ENCODE results near the gene AP1M1. TPM values are rescaled to one million over a fixed set of nuclear protein-coding genes. Genes with fewer than 3 reads are reported as not detected.

The AP1M1 gene
- total RNA-seq, 5 donors from 2014 or later (not counting 1 experiment from before 2014, with no cell fraction given) = 94.9 to 171 (median 133) TPM

DNA sequence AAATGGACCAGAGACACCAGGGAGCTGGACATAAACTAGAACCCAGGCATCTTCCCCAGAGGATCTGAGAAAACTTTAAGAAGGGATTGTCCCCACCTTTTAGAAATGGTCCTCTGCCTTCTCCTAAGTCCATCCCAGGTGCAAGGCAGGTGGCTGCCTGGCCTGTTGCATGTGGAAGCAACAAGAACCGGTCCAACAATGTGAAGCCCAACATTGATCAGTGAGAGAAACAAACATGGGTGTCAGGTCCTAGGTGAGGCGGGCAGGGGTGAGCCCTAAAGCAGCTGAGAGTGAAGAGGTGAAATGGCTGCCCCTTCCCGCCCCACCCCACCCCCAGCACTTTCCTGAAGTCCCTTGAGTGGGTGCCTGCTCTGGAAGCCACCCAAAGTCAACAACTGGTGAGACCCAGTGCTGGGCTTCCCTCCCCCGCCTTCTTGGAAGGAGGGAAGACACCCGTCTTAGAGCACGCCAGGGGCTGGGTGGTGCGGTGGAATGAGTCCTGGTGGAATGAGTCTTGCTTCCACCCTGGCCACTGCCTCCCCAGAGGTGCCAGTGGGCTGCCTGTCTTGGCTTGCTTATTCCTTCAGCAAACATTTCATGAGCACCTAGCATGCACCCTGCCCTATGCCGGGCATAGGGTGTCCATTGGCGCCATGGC is 1.7 kb downstream of the AP1M1 start:
- 100% methylated on average over 2 of the region's 9 CpGs for WGBS (ENCODE audit: insufficient coverage)
- peak overlapping the region in 1 of 2 donors; percentile 32 for H3K4me3 ChIP-seq (ENCODE audit: control insufficient read depth in 1 of 2, extremely low read depth in 1 of 2, low read length in 1 of 2)
- H3K4me1 ChIP-seq (ENCODE audit: control insufficient read depth in 1 of 2, extremely low read depth in 1 of 2, insufficient read depth in 2 of 2, low read length in 2 of 2) = peaks cover 27 to 45% of the 10 kb centered on the region in 2 experiments
- H3K27me3 Mint-ChIP-seq = no peaks in the 10 kb centered on the region
- no peaks in the 10 kb centered on the region for H3K9me3 ChIP-seq
- CTCF ChIA-PET = no interaction called here
- ATAC-seq (replicated peaks in 1 of 4) (no peak), DNase-seq (no peak)
- H3K9me3 Mint-ChIP-seq = no peaks in the 10 kb centered on the region
- peak overlapping the region; percentile 66 to 85 for H3K27ac Mint-ChIP-seq
- H3K4me3 Mint-ChIP-seq = peak overlapping the region; percentile 71 to 81 (median 81)
- H3K27ac ChIP-seq (ENCODE audit: low read length) = no peak overlapping the region
- no peaks in the 10 kb centered on the region for H3K27me3 ChIP-seq (replicated peaks in 1 of 2; ENCODE audit: control insufficient read depth in 2 of 2, extremely low read depth in 1 of 2, insufficient read depth in 2 of 2, low read length in 1 of 2)
- peaks cover 21% of the 10 kb centered on the region for H3K36me3 Mint-ChIP-seq
- peaks cover 18 to 41% of the 10 kb centered on the region in 2 donors for H3K36me3 ChIP-seq (ENCODE audit: control insufficient read depth in 2 of 2, extremely low read depth in 1 of 2, insufficient read depth in 1 of 2, low read length in 1 of 2)
- peaks cover 48 to 52% (median 51%) of the 10 kb centered on the region in 3 donors for H3K4me1 Mint-ChIP-seq
- POLR2A ChIA-PET = no interaction called here

DNA sequence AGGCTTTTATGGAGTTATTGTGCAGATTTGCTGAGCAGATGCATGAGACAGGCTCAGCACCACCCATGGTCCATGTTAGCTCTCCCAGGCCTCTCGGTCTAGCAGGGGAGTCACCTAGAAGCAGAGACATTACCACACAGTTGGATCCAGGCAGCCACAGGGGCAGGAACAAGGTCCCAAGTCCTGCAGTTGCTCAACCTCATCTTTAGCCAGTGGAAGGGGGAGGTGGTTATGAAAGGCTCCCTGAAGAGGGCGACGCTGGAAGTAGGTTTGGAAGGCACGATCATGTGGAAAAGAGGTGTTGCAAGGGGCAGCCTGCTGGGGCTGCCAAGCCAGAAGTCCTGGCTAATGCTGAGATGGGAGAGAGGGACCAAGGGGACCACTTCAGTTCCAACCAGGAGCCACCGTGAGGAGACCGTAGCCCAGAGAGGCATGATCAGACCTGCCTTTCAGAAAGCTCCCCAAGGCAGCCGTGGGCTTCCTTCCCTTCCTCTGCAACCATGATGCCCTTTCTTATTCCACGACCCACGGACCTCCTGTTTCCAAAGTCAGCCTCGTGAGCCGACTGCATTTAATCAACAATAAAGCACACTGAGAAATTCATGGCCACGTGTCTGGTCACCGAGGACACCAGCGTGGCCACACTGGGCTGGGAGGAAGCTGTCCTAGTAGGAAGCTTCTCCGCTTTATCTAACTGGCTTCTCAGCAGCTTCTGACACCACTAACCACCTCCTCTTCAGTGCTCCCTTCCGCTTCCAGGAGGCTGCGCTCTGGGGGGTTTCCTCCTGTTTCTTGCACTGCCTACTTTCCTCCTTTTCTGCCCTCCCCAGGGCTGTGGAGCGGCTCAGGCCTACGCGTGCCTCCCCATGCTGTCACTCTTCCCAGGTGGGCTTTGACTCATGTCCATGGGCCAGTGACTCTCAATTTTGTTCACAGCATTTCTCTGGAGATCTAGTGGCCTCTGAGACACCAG is 2.6 kb downstream of the AP1M1 start:
- CTCF ChIA-PET = no interaction called here
- Histone ChIP-seq H3K27me3 (replicated peaks in 1 of 2; ENCODE audit: control insufficient read depth in 2 of 2, extremely low read depth in 1 of 2, insufficient read depth in 2 of 2, low read length in 1 of 2) (no peaks in the 10 kb centered on the region), H3K4me1 (ENCODE audit: control insufficient read depth in 1 of 2, extremely low read depth in 1 of 2, insufficient read depth in 2 of 2, low read length in 2 of 2) (peaks cover 27 to 45% of the 10 kb centered on the region in 2 experiments), H3K36me3 (ENCODE audit: control insufficient read depth in 2 of 2, extremely low read depth in 1 of 2, insufficient read depth in 1 of 2, low read length in 1 of 2) (peaks cover 19 to 48% of the 10 kb centered on the region in 2 donors), H3K4me3 (ENCODE audit: control insufficient read depth in 1 of 2, extremely low read depth in 1 of 2, low read length in 1 of 2) (no peak overlapping the region), H3K9me3 (no peaks in the 10 kb centered on the region), H3K27ac (ENCODE audit: low read length) (no peak overlapping the region)
- no peaks in the 10 kb centered on the region for H3K9me3 Mint-ChIP-seq
- POLR2A ChIA-PET = interaction anchor here in 1 of 2 donors (0.6 kb wide), 1 partner anchor 58 kb away, joined by 3 read pairs; no protein-coding TSS in a partner anchor
- DNase-seq (no peak), ATAC-seq (replicated peaks in 1 of 4) (no peak)
- H3K36me3 Mint-ChIP-seq = peaks cover 21% of the 10 kb centered on the region
- H3K27ac Mint-ChIP-seq = peak overlapping the region; percentile 61 to 71
- H3K4me3 Mint-ChIP-seq = peak overlapping the region; percentile 45 to 58 (median 46)
- H3K4me1 Mint-ChIP-seq = peaks cover 48 to 52% (median 51%) of the 10 kb centered on the region in 3 donors
- H3K27me3 Mint-ChIP-seq = no peaks in the 10 kb centered on the region
- 90% methylated on average over 17 of the region's 20 CpGs for WGBS (ENCODE audit: insufficient coverage)

DNA sequence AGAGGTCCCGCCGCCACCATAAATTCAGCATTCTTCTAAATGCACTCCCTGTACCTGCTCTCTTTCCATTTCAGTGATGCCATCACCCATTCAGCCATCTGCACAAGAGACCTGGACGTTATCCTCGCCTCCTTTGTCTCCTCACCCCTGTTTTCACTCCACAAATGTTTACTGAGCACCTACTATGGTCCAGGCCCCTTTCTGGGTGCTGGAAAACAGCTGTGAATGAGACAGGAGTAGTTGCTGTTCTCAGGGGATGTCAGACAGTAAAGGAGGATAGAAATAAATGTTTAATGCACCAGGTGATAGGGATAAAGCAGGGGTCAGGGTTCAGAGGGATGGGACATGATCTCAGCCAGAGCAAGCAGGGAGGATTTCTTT is 3.3 kb downstream of the AP1M1 start:
- H3K27me3 Mint-ChIP-seq = no peaks in the 10 kb centered on the region
- H3K27ac Mint-ChIP-seq = peak overlapping the region in 1 of 2 donors; percentile 71
- WGBS (ENCODE audit: insufficient coverage) = 95% methylated on average over 2 of the region's 4 CpGs
- H3K4me3 Mint-ChIP-seq = peak overlapping the region in 2 of 3 donors; percentile 46 to 58
- Histone ChIP-seq H3K27ac (ENCODE audit: low read length) (no peak overlapping the region), H3K4me3 (ENCODE audit: control insufficient read depth in 1 of 2, extremely low read depth in 1 of 2, low read length in 1 of 2) (no peak overlapping the region), H3K27me3 (replicated peaks in 1 of 2; ENCODE audit: control insufficient read depth in 2 of 2, extremely low read depth in 1 of 2, insufficient read depth in 2 of 2, low read length in 1 of 2) (no peaks in the 10 kb centered on the region), H3K36me3 (ENCODE audit: control insufficient read depth in 2 of 2, extremely low read depth in 1 of 2, insufficient read depth in 1 of 2, low read length in 1 of 2) (peaks cover 19 to 55% of the 10 kb centered on the region in 2 donors), H3K4me1 (ENCODE audit: control insufficient read depth in 1 of 2, extremely low read depth in 1 of 2, insufficient read depth in 2 of 2, low read length in 2 of 2) (peaks cover 27 to 45% of the 10 kb centered on the region in 2 experiments), H3K9me3 (no peaks in the 10 kb centered on the region)
- POLR2A ChIA-PET = interaction anchor here in 1 of 2 donors (0.6 kb wide), 1 partner anchor 59 kb away, joined by 3 read pairs; no protein-coding TSS in a partner anchor
- CTCF ChIA-PET = interaction anchor here in 1 of 2 donors (0.8 kb wide), 1 partner anchor 16 kb away, joined by 3 read pairs; the partner anchor contains the start of gene FAM32A
- DNase-seq (no peak), ATAC-seq (replicated peaks in 1 of 4) (no peak)
- no peaks in the 10 kb centered on the region for H3K9me3 Mint-ChIP-seq
- peaks cover 48 to 52% (median 51%) of the 10 kb centered on the region in 3 donors for H3K4me1 Mint-ChIP-seq
- H3K36me3 Mint-ChIP-seq = peaks cover 21% of the 10 kb centered on the region

DNA sequence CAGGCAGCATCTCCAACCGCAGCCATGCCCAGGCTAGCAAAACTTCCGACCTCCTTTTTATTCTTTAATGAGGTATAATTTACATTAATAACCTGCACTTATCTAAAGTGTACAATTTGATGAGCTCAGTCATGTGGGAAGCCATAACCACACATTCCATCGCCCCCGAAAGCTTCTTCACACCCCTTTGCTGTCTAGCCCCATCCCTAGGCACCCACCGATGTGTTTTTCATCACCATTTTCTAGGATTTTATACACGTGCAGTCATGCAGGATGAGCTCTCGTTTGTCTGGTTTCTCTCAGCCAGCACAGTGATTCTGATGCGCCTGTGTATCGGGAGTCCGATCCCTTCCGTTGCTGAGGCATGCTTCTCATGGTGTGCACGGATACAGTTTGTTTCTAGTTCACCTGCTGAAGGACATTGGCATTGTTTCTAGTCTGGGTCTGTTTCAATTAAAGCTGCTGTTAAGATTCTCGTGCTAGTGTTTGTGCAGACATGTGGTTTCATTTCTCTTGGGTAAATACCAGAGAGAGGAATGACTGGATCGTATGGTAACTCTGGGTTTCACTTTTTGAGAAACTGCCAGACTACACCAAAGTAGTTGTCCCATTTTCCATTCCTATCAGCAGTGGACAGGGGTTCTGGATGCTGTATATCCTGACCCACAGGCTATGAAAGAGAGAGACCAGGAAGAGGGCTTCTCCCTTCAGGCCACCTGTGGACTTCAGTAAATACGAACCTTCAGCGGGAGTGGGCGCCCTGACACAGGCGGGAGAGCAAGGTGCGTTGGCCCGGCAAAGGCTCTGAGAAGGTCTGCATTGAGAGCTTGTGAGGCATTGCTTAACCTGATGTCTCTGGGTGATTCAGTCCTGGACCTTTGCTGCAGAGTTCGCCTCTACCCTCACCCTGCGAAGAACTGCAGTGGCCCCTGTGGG is 4.9 kb downstream of the AP1M1 start:
- no peak overlapping the region for H3K4me3 Mint-ChIP-seq
- H3K36me3 ChIP-seq (ENCODE audit: control insufficient read depth in 2 of 2, extremely low read depth in 1 of 2, insufficient read depth in 1 of 2, low read length in 1 of 2) = peaks cover 19 to 61% of the 10 kb centered on the region in 2 donors
- H3K27me3 ChIP-seq (replicated peaks in 1 of 2; ENCODE audit: control insufficient read depth in 2 of 2, extremely low read depth in 1 of 2, insufficient read depth in 2 of 2, low read length in 1 of 2) = no peaks in the 10 kb centered on the region
- peaks cover 50 to 57% (median 53%) of the 10 kb centered on the region in 3 donors for H3K4me1 Mint-ChIP-seq
- DNase-seq = no peak
- CTCF ChIA-PET = no interaction called here
- 85% methylated on average over 10 of the region's 22 CpGs for WGBS (ENCODE audit: insufficient coverage)
- H3K27me3 Mint-ChIP-seq = no peaks in the 10 kb centered on the region
- no peak overlapping the region for H3K27ac ChIP-seq (ENCODE audit: low read length)
- no peaks in the 10 kb centered on the region for H3K9me3 Mint-ChIP-seq
- no peaks in the 10 kb centered on the region for H3K9me3 ChIP-seq
- peak overlapping the region in 1 of 2 donors; percentile 31 for H3K27ac Mint-ChIP-seq
- no peak overlapping the region for H3K4me3 ChIP-seq (ENCODE audit: control insufficient read depth in 1 of 2, extremely low read depth in 1 of 2, low read length in 1 of 2)
- peaks cover 20 to 49% of the 10 kb centered on the region in 2 experiments for H3K4me1 ChIP-seq (ENCODE audit: control insufficient read depth in 1 of 2, extremely low read depth in 1 of 2, insufficient read depth in 2 of 2, low read length in 2 of 2)
- peaks cover 25% of the 10 kb centered on the region for H3K36me3 Mint-ChIP-seq
- POLR2A ChIA-PET = interaction anchor here in 1 of 2 donors (0.6 kb wide), 1 partner anchor 16 kb away, joined by 3 read pairs; no protein-coding TSS in a partner anchor
- no peak for ATAC-seq (replicated peaks in 1 of 4)

DNA sequence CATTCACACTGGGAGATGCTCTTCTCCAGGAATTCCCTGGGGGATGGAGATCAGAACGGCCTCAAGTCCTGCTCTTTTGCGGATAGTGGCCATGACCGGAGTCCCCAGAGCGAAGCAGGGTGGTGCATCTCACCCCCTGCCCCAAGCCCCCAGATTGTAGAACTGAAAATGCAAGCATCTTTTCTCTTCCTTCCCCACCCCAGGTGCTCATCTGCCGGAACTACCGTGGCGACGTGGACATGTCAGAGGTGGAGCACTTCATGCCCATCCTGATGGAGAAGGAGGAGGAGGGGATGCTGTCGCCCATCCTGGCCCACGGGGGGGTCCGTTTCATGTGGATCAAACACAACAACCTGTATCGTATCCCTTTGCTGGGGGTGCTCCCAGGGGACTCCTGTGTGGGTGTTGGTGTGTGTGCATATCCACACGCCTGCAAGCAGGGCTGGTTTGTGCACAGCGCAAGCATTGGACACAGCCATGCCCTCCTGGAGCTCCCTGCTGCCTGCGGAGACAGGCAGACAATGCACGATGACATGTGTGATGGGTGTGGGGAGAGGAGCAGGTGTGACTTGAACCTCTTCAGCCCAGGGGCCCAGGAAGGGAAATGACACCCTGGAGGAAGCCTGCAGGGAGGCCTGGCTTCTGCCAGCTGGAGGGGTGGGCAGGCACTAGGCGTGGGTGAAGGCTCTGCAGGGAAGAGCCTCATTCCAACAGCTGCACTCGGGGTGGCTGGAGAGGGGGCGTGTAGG is 5.7 kb downstream of the AP1M1 start:
- Histone ChIP-seq H3K9me3 (no peaks in the 10 kb centered on the region), H3K4me3 (ENCODE audit: control insufficient read depth in 1 of 2, extremely low read depth in 1 of 2, low read length in 1 of 2) (no peak overlapping the region), H3K4me1 (ENCODE audit: control insufficient read depth in 1 of 2, extremely low read depth in 1 of 2, insufficient read depth in 2 of 2, low read length in 2 of 2) (peaks cover 25 to 49% of the 10 kb centered on the region in 2 experiments), H3K36me3 (ENCODE audit: control insufficient read depth in 2 of 2, extremely low read depth in 1 of 2, insufficient read depth in 1 of 2, low read length in 1 of 2) (peaks cover 19 to 66% of the 10 kb centered on the region in 2 donors), H3K27ac (ENCODE audit: low read length) (no peak overlapping the region), H3K27me3 (replicated peaks in 1 of 2; ENCODE audit: control insufficient read depth in 2 of 2, extremely low read depth in 1 of 2, insufficient read depth in 2 of 2, low read length in 1 of 2) (no peaks in the 10 kb centered on the region)
- ChIA-PET POLR2A (no interaction called here), CTCF (no interaction called here)
- H3K27me3 Mint-ChIP-seq = no peaks in the 10 kb centered on the region
- WGBS (ENCODE audit: insufficient coverage) = 88% methylated on average over 9 of the region's 19 CpGs
- no peak for DNase-seq
- no peak overlapping the region for H3K27ac Mint-ChIP-seq
- no peaks in the 10 kb centered on the region for H3K9me3 Mint-ChIP-seq
- H3K4me3 Mint-ChIP-seq = no peak overlapping the region
- ATAC-seq (replicated peaks in 1 of 4) = no peak
- peaks cover 29% of the 10 kb centered on the region for H3K36me3 Mint-ChIP-seq
- H3K4me1 Mint-ChIP-seq = peaks cover 51 to 62% (median 58%) of the 10 kb centered on the region in 3 donors

Measured in T-cell (primary cell).